KG1 (cell line): Measurements from ENCODE around the gene OR11H7.
"Not testable (repeated sequence)": the region's sequence is repeated elsewhere in the genome, so short reads cannot be mapped to it uniquely, and the experiment has no call there.

Experiments
- DNase-seq: peaks from one replicate; lab custom pipeline; 2025; lab: John Stamatoyannopoulos, UW

OR11H7 gene

DNA sequence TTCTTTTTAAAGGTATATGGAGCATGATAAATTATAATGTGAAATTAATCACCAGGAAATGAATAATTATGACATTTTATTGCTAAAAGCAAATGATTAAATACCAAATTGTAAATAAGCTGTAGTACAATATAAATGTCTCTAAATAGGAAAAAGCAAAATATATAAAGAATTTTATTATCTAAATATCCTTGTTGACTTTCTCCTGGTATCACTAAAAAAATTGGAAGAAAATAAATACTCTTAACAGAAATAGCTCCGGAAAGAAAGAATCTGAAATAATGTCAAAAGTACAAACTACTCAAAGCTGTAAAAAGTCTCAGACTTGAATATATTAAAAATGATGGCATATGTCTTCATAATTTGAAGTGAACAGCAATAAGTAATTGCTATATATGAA, at the start of gene OR11H7:
TSS of gene OR11H7 (plus strand) at position 301 of the 400 bp plus-strand sequence.
- DNase-seq: no peak

DNA sequence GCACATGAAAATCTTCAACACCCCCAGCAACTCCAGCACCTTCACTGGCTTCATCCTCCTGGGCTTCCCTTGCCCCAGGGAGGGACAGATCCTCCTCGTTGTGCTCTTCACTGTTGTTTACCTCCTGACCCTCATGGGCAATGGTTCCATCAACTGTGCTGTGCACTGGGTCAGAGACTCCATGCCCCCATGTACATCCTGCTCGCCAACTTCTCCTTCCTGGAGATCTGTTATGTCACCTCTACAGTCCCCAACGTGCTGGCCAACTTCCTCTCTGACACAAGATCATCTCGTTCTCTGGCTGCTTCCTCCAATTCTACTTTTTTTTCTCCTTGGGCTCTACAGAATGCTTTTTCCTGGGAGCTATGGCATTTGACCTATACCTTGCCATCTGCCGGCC, 49.6 kb upstream of the OR11H7 start:
- no peak for DNase-seq

DNA sequence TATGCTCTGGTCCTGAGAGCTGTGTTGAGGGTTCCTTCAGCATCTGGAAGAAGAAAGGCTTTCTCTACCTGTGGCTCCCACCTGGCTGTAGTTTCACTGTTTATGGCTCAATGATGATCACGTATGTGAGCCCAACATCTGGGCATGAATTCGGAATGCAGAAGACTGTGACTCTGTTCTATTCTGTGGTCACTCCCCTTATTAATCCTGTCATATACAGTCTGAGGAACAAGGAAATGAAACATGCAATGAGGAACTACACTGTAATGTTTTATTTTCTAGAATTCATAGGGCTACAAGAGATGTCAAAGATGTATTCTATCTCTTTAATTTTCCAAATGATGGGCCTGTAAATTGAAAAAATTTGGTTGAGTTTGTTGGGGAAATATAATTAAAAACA, 48.9 kb upstream of the OR11H7 start:
- no peak for DNase-seq

DNA sequence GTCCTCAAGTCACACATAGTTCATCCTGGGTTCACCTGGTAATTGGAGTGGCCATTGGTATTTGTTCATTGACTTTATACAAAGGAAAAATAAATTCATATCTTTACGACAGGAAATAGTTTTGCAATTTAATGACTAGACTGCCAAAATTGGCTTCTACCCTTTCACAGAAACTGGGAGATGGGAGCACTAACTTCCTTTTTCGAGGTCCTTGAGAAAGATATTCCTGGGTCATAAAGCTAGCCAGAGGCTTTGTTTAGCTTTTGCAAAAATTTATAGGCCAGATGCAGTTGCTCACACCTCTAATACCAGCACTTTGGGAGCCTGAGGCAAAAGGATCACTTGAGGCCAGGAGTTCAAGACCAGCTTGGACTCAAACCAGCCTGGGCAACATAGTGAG, 48.3 kb upstream of the OR11H7 start:
- DNase-seq: no peak

DNA sequence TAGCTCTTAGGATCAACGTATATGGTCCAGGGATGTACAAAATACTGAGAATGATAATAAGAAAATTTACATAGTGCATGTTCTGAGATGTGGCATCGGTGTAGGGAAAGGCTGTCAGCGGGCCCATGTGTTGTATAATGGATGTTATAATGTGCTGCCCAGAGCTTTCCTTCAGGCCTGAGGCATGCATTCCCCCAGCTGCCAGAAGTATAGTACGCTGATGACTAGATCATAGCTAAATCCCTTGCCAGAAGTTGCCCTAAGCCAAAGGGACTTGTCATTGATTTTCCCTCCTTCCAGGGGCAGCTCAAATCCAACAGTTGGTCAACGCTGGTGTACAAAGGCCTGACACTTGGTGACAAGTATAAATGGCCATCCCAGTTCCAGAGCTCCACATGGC, 44.6 kb upstream of the OR11H7 start:
- no peak for DNase-seq

DNA sequence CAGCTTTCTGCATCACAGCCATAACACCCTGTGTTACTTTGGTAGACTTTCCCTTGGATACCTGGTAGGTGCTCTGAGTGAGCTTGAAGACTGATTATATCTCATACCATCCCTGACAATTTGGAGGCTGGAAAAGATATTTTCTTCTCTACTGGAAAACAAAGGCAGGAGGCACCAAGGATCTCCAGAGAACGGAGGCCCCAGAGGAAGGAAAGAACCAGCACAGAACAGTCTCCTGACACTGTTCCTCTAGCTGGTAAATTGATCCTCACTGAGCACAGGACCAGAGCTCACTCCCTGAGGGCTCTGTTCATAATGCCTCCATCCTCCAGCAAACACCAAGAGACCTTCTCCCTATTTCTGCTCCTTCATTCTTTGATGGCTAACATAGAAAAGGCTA, 38.2 kb upstream of the OR11H7 start, which contains the start of gene OR11G2:
TSS of gene OR11G2 (plus strand) at position 301 of the 400 bp plus-strand sequence. CDS start 6,542 bp downstream, outside the sequence.
- no peak for DNase-seq

DNA sequence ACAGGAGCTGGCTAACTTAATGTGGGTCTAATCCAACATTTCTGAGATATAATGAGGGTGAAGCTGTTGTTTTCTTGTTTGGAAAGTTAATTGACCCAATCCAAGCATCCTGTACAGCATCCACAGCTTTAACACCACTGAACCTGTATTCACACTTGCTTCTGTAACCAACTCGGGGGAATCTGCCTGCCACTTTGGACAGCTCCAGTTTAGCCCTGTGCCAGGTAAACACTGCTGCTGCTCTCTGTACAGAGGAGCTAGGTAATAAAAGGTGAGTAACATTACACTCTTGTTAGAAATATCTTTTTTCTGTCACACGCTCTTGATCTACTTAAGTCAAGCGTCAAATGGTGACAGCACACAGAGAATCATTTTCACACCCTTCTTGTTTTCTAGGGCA, 37.4 kb upstream of the OR11H7 start:
- DNase-seq: no peak

DNA sequence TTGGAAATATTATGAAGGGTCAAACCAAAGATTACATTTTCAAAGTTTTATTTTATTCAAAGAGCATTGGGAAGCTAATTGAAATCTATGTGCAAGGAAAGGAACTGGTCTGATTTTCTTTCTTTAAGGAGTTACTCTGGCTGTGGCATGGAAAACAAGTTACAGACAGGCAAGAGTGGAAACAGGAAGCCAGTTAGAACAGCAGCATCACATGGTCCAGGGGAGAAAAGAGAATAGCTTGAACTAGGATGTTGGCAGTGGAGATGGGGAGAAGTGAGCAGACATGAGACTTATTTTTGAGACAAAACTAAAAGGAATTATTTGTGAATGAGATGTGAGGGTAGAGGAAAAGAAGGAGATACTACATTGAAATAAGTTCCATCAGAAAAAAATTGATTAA, 34.7 kb upstream of the OR11H7 start:
- no peak for DNase-seq

DNA sequence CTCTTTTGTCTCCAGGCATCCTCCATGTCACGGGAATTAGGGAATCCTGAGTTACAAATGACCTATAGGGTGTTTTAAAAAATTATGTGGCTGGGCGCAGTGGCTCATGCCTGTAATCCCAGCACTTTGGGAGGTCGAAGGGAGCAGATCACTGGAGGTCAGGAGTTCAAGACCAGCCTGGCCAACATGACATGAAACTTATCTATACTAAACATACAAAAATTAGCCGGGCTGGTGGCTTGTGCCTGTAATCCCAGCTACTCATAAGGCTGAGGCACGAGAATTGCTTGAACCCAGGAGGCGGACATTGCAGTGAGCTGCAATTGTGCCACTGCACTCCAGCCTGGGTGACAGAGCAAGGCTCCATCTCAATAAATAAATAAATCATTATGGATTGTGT, 33.6 kb upstream of the OR11H7 start:
- not testable (repeated sequence) for DNase-seq

DNA sequence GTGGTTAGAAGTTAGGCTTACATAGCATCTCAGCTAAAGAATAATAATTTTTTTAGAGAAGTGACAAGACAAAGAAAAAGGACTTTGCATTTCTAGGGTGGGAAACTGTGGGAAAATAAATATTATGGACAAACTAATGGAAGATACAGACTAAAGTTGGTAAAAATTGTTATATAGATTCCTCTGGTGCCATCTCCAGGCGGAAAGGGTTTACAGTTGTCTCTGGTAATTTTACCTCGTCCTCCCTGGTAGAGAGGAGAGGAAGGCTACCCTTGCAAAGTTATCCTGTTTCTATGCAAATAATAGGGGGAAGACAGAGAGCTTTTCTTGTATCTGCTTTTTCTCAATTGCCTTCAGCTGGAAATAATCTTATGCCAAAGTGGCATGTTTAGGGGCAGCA, 32.9 kb upstream of the OR11H7 start:
- DNase-seq: no peak

DNA sequence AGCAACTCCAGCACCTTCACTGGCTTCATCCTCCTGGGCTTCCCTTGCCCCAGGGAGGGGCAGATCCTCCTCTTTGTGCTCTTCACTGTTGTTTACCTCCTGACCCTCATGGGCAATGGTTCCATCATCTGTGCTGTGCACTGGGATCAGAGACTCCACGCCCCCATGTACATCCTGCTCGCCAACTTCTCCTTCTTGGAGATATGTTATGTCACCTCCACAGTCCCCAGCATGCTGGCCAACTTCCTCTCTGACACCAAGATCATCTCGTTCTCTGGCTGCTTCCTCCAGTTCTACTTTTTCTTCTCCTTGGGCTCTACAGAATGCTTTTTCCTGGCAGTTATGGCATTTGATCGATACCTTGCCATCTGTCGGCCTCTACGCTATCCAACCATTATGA, 31.3 kb upstream of the OR11H7 start:
- no peak for DNase-seq

DNA sequence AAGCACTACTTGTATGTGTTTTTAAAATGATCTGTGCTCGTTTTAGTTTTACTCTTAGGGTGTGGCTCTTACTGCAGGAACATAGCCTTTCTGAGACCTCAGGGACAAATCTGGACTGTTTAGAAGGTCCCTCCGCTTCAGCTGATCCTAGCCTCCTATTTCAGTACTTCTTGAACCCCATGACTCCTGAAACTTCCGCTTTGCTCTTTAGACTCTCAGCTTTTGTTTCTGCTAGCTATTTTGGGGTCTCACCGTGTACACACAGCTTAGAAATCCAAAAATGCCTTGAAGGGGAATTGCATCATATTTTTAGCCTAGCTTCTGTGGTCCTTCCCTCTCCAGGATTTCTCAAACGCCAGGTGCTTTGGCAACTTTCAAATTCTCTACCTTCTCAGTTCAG, 29.8 kb upstream of the OR11H7 start:
- DNase-seq: no peak

DNA sequence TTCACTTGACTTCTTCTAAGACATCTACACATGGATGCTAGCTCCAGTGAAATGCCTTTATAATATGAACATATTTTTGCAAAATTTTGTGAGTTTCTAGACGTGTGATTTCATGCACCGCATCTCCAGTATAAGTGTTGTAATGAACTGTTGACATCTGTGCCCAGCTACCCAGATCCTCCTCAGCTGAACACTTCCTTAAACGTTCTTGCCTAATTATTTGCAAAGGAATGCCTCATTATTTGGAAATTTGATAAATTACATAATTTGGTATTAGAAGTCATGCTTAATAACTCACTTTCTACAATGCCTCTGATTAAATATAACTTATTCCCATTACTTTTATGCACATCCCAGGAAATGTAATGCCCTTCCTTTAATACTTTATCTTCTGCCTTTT, 24.1 kb upstream of the OR11H7 start:
- no peak for DNase-seq

DNA sequence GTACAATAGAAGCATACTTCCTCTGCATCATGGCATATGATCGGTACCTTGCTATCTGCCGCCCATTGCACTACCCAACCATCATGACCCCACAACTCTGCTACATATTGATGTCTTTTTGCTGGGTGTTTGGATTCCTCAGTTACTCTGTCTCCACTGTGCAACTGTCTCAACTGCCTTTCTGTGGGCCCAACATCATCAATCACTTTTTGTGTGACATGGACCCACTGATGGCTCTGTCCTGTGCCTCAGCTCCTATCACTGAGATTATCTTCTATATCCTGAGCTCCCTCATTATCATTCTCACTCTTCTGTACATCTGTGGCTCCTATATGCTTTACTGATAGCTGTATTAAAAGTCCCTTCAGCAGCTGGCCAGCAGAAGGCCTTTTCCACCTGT, 19.2 kb upstream of the OR11H7 start:
- no peak for DNase-seq

DNA sequence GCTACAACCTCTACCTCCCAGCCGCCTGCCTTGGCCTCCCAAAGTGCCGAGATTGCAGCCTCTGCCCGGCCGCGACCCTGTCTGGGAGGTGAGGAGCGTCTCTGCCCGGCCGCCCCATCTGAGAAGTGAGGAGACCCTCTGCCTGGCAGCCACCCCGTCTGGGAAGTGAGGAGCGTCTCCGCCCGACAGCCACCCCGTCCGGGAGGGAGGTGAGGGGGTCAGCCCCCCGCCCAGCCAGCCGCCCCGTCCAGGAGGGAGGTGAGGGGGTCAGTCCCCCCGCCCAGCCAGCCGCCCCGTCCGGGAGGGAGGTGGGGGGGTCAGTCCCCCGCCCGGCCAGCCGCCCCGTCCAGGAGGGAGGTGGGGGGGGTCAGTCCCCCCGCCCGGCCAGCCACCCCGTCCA, 16.4 kb upstream of the OR11H7 start:
- not testable (repeated sequence) for DNase-seq

DNA sequence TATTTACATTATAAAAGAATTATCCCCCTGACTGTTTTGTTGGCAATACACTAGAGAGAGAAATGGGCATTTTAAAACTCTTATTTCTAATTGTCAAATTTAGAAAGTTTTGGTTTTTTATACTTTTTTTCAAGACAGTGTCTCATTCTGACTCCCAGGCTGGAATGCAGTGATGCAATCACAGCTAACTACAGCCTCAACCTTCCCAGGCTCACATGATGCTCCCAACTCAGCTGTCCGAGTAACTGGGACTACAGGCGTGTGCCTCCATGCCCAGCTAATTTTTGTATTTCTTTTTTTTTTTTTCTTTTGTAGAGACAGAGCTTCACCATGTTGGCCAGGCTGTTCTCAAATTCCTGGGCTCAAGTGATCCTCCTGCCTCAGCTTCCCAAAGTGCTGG, 13.6 kb upstream of the OR11H7 start:
- no peak for DNase-seq

DNA sequence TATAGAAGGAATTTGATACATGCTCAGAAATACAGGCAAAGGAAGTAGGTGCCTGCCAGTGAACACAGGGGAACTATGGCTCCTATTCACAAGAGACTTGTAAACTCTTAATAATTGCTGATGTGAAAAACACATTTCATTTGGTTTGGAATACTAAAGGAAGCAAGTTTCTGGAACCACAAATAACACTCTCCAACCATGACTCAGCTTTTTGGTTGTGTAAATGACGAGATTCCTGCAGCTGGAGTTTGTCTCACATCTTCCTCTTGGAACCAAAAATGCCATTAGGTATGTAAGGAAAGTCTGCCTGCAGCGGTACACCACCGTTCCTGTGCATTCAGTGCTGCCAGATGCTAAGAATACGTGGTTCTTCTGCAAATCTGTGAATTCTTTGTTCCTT, 9.7 kb upstream of the OR11H7 start:
- DNase-seq: no peak

DNA sequence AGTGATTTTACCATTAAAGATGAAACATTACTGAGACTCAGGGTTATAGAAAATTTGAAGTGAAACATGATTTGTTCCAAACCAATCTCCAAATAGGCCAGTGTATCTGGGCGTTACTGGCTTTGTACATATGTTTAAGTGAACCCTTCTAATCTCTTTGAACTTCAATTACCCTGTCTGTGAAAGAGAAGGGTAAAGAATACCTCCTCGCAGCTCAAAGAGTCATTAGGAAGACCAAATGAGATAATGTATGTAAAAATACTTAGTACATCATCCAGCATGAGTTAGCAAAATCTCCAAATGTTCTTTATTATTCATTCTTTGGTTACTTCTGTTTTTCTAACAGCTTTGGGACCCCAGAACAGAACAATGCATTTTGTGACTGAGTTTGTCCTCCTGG, 5.4 kb upstream of the OR11H7 start, which contains the start of gene OR11H6:
TSS of gene OR11H6 (plus strand) at position 301 of the 400 bp plus-strand sequence. CDS start at position 301, 0 bp downstream.
- DNase-seq: no peak

DNA sequence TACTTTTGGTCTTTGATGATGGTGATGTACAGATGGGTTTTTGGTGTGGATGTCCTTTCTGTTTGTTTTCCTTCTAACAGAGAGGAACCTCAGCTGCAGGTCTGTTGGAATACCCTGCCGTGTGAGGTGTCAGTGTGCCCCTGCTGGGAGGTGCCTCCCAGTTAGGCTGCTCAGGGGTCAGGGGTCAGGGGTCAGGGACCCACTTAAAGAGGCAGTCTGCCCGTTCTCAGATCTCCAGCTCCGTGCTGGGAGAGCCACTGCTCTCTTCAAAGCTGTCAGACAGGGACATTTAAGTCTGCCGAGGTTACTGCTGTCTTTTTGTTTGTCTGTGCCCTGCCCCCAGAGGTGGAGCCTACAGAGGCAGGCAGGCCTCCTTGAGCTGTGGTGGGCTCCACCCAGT, 6.6 kb downstream of the OR11H7 start:
- DNase-seq: not testable (repeated sequence)

DNA sequence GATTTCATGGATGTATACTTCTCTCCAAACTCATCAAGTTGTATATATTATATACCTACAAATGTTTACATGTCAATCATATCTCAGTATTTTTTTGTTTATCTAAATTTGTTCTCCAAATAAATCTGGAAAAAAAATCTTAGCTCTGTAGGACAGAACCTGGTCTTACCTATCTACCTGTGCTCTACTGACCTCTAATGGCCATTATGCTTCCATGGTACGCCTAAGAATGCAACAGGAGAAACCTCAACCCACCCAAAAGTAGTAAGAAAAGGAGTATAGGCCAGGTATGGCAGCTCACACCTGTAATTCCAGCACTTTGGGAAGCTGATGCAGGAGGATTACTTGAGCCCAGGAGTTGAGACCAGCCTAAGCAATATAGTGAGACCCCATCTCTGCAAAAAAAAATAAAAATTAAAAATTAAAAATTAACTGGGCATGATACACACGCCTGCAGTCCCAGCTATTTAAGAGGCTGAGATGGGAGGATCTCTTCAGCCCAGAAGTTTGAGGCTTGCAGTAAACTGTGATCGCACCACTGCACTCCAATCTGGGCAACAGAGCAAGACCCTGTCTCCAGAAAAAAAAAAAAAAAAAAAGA, 19.0 kb downstream of the OR11H7 start:
- DNase-seq: no peak

DNA sequence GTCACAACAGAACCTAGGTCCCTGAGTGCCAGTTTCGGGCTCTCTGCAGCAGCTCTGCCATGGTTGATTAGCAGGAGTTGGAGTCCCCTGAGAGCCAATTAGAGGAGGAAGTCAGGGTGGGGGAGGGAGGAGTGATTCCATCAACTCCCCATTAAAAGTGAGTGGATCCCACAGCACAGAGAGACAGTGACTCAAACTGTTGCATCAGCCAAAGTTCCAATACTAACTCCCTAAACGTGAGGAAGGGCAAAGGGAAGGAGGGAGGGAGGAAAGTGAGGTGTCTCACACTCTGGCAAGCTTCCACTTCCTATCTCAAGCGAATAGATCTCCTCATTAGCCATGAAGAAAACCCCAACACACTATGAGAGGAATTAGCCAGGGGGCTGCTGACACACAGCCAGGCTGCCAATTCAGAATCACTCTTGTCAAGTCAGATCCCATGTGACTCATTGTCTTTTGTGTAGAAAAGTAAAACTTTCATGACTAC, 33.9 kb downstream of the OR11H7 start:
- DNase-seq: no peak

DNA sequence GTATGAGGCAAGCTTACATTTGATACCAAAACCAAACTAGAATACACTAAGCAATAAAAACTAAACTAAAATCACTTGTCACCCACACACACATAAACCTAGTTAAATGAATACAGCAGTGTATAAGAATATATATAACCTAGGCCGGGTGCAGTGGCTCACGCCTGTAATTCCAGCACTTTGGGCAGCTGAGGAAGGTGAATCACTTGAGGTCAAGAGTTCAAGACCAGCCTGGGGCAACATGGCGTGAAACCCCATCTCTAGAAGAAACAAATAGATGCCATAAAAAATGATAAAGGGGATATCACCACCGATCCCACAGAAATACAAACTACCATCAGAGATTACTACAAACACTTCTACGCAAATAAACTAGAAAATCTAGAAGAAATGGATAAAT, 35.6 kb downstream of the OR11H7 start:
- not testable (repeated sequence) for DNase-seq

DNA sequence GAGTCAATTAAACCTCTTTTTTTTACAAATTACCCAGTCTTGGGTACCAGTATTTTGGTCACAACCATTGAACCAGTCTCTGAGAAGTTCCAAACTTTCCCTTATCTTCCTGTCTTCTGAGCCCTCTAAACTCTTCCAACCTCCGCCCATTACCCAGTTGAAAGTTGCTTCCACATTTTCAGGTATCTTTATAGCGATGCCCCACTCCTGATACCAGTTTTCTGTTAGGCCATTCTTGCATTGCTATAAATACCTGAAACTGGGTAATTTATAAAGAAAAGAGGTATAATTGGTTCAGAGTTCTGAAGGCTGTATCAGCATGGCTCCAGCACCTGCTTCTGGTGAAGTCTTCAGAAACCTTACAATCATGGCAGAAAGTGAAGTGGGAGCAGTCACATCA, 45.3 kb downstream of the OR11H7 start:
- no peak for DNase-seq

DNA sequence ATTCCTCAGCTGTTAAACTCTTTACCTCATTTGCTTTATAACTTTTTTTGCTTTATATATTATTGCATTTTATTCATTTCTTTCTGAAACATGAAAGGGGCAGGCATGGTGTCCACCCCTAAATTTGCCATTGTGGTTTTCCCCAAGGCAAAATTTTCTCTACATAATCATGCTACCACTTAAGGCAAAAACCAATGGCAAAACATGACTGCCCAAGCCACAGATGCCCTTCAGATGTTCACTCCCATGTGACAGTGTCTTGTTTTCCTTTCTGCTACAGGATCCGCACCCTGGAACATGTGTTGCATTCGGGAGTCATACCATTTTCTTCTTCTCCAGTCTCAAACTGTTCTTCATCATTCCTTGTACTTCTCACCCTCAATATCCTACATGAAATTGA, 48.6 kb downstream of the OR11H7 start:
- DNase-seq: no peak
